K562 (cell line): ENCODE measurements around the gene ATP2B1. TPM values are rescaled to one million over a fixed set of nuclear protein-coding genes. Genes with fewer than 3 reads are reported as not detected.

ENCODE experiments used
- BMI1 ChIP-seq: fragments of 150-350 bp; IDR thresholded peaks from 2 replicates; pipeline ENCODE4 v1.6.1; 2014; ENCODE audit warnings: low read length
- CBFA2T2 ChIP-seq: fragments of 450-650 bp; conservative IDR thresholded peaks from 2 replicates; pipeline ENCODE4 v1.6.1; 2017; ENCODE audit warnings: mild to moderate bottlenecking
- CC2D1A ChIP-seq: fragments of 450-650 bp; IDR thresholded peaks from 2 replicates; pipeline ENCODE4 v1.6.1; 2017; ENCODE audit warnings: mild to moderate bottlenecking
- FOS ChIP-seq: IDR thresholded peaks from 3 replicates; pipeline ENCODE4 v1.6.1; 2011; ENCODE audit not compliant: insufficient read length; ENCODE audit errors: extremely low read depth
- MCM7 ChIP-seq, 2 experiments: fragments of 450-650 bp; IDR thresholded peaks; 2 replicates each; pipeline ENCODE4 v1.6.1; 2016 to 2018
- MEF2A ChIP-seq: IDR thresholded peaks from 2 replicates; pipeline ENCODE4 v1.6.1; 2011; ENCODE audit warnings: low read depth, mild to moderate bottlenecking, low read length, moderate library complexity; ENCODE audit not compliant: control insufficient read depth
- NR2C1 ChIP-seq, 2 experiments: fragments of 450-650 bp; IDR thresholded peaks; 2 replicates each; pipeline ENCODE4 v1.6.1; 2017; ENCODE audit warnings: mild to moderate bottlenecking in 2 of 2, antibody characterized with exemption in 1 of 2, inconsistent platforms in 1 of 2, missing compliant biosample characterization in 1 of 2, missing genetic modification characterization in 1 of 2
- SMAD1 ChIP-seq: fragments of 150-350 bp; IDR thresholded peaks from 2 replicates; pipeline ENCODE4 v1.6.1; 2014; ENCODE audit warnings: low read length, low read depth; ENCODE audit not compliant: partially characterized antibody
- TAL1 ChIP-seq: fragments of 450-650 bp; IDR thresholded peaks from 2 replicates; pipeline ENCODE4 v1.6.1; 2016; ENCODE audit warnings: mild to moderate bottlenecking
- TEAD4 ChIP-seq, 2 experiments: sonication (generic) in 1 of 2; formaldehyde crosslinking in 1 of 2; IDR thresholded peaks; 2 replicates each; pipeline versions ENCODE4 v1.6.1 to v1.8.0; 2012 to 2022; ENCODE audit warnings: borderline replicate concordance in 1 of 2, inconsistent platforms in 1 of 2, low read length in 1 of 2, mild to moderate bottlenecking in 1 of 2, missing genetic modification reagents in 1 of 2
- ZNF175 ChIP-seq: fragments of 200-800 bp; sonication (Bioruptor generic); IDR thresholded peaks from 2 replicates; pipeline ENCODE4 v1.6.1; 2016; ENCODE audit warnings: low read depth, mild to moderate bottlenecking, missing genetic modification characterization, missing compliant biosample characterization
- ZSCAN29 ChIP-seq: fragments of 450-650 bp; IDR thresholded peaks from 2 replicates; pipeline ENCODE4 v1.6.1; 2017
- polyA plus RNA-seq, 8 experiments: library from polyadenylated mRNA; depleted of rRNA in 4 of 8; stranded (reverse) in 5 of 8; unstranded in 3 of 8; fragments of >200 nt; fragmentation: Nextera tagmentation in 2 of 8; fragmentation: Illumina TruSeq in 1 of 8; extraction: Ambion mirVana in 2 of 8; extraction: Trizol in 1 of 8; gene quantifications; 2 replicates each; pipeline versions ENCODE4 v1.2.1 to v1.2.3, GENCODE V29; 2011 to 2014; ENCODE audit warnings: inconsistent platforms in 1 of 8, missing spikeins in 1 of 8
- total RNA-seq, 7 experiments: library from RNA; depleted of rRNA in 6 of 7; stranded (reverse); fragments of >200 nt in 6 of 7; fragmentation: Illumina TruSeq in 2 of 7; extraction: Trizol in 2 of 7; gene quantifications; 2 replicates each; pipeline versions ENCODE4 v1.2.1 to v1.2.3, GENCODE V29; 2011 to 2021; ENCODE audit warnings: low replicate concordance in 1 of 7
- TF ChIP-seq, protein P1 (sequence below): sonication (generic); formaldehyde crosslinking; IDR thresholded peaks from 2 replicates; pipeline ENCODE4 v1.8.0; 2022; ENCODE audit warnings: mild to moderate bottlenecking, missing genetic modification reagents
- TF ChIP-seq, protein P2 (sequence below): sonication (generic); formaldehyde crosslinking; IDR thresholded peaks from 2 replicates; pipeline ENCODE4 v1.8.0; 2023; ENCODE audit warnings: mild to moderate bottlenecking, missing genetic modification reagents
- TF ChIP-seq, protein P3 (sequence below): fragments of 250-450 bp; sonication (Bioruptor Pico); IDR thresholded peaks from 2 replicates; pipeline ENCODE4 v1.5.0; 2021
- TF ChIP-seq, protein P4 (sequence below): fragments of 450-650 bp; IDR thresholded peaks from 2 replicates; pipeline ENCODE4 v1.6.1; 2016
- TF ChIP-seq, protein P5 (sequence below): sonication (generic); formaldehyde crosslinking; IDR thresholded peaks from 2 replicates; pipeline ENCODE4 v1.9.0; 2022; ENCODE audit warnings: mild to moderate bottlenecking, missing genetic modification reagents
- TF ChIP-seq, protein P6 (sequence below): sonication (generic); formaldehyde crosslinking; IDR thresholded peaks from 2 replicates; pipeline ENCODE4 v1.9.0; 2022; ENCODE audit warnings: mild to moderate bottlenecking, missing genetic modification reagents

Gene ATP2B1
- total and polyA plus RNA-seq, 9 of the 15 experiments (the other 6 are each of a cell fraction or from before 2014, with no cell fraction given), result 8.6 to 39.0 (median 27.8) TPM

DNA sequence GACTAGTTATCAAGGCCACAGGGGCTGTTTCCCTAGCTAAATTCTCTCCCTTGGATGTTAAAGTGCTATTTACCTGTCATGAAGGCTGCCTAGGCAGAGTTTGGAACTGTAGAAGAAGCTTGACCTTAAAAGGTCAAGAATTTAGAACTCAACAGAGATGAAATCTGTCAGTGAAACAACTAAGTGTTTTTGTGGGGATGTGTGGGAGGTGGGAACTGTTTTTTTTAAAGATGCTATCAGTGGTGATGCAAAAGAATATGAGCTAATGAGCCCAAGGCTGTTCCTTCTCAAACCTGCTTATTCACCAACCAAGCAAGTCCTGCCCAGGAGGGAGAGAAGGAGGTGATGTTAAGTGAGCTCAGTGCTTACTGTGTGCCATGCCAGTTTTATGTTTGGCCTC lies 142.0 kb downstream of the ATP2B1 start (continued):
- TF ChIP-seq, protein P1, sequence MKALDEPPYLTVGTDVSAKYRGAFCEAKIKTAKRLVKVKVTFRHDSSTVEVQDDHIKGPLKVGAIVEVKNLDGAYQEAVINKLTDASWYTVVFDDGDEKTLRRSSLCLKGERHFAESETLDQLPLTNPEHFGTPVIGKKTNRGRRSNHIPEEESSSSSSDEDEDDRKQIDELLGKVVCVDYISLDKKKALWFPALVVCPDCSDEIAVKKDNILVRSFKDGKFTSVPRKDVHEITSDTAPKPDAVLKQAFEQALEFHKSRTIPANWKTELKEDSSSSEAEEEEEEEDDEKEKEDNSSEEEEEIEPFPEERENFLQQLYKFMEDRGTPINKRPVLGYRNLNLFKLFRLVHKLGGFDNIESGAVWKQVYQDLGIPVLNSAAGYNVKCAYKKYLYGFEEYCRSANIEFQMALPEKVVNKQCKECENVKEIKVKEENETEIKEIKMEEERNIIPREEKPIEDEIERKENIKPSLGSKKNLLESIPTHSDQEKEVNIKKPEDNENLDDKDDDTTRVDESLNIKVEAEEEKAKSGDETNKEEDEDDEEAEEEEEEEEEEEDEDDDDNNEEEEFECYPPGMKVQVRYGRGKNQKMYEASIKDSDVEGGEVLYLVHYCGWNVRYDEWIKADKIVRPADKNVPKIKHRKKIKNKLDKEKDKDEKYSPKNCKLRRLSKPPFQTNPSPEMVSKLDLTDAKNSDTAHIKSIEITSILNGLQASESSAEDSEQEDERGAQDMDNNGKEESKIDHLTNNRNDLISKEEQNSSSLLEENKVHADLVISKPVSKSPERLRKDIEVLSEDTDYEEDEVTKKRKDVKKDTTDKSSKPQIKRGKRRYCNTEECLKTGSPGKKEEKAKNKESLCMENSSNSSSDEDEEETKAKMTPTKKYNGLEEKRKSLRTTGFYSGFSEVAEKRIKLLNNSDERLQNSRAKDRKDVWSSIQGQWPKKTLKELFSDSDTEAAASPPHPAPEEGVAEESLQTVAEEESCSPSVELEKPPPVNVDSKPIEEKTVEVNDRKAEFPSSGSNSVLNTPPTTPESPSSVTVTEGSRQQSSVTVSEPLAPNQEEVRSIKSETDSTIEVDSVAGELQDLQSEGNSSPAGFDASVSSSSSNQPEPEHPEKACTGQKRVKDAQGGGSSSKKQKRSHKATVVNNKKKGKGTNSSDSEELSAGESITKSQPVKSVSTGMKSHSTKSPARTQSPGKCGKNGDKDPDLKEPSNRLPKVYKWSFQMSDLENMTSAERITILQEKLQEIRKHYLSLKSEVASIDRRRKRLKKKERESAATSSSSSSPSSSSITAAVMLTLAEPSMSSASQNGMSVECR (CRISPR knock-in tag), result no peak
- TF ChIP-seq CBFA2T2 (no peak), TAL1 (peak; percentile 10; the same call in 1 of the 2 replicates), ZSCAN29 (no peak), CC2D1A (no peak; the same call in 1 of the 2 replicates), MEF2A (no peak), NR2C1 (IDR thresholded peaks at IDR 0.05) (peak; percentile 20; the same call in 1 of the 2 replicates), NR2C1 (tag; IDR thresholded peaks at IDR 0.05) (no peak), TEAD4 (IDR thresholded peaks at IDR 0.05; ENCODE audit: low read length) (peak; percentile 57), TEAD4 (CRISPR knock-in tag; IDR thresholded peaks at IDR 0.05; ENCODE audit: borderline replicate concordance) (no peak), ZNF175 (no peak), MCM7 (IDR thresholded peaks at IDR 0.05) (no peak), BMI1 (no peak), SMAD1 (no peak), FOS (no peak)
- TF ChIP-seq, protein P2, sequence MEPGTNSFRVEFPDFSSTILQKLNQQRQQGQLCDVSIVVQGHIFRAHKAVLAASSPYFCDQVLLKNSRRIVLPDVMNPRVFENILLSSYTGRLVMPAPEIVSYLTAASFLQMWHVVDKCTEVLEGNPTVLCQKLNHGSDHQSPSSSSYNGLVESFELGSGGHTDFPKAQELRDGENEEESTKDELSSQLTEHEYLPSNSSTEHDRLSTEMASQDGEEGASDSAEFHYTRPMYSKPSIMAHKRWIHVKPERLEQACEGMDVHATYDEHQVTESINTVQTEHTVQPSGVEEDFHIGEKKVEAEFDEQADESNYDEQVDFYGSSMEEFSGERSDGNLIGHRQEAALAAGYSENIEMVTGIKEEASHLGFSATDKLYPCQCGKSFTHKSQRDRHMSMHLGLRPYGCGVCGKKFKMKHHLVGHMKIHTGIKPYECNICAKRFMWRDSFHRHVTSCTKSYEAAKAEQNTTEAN (CRISPR knock-in tag), result no peak
- TF ChIP-seq, protein P3, sequence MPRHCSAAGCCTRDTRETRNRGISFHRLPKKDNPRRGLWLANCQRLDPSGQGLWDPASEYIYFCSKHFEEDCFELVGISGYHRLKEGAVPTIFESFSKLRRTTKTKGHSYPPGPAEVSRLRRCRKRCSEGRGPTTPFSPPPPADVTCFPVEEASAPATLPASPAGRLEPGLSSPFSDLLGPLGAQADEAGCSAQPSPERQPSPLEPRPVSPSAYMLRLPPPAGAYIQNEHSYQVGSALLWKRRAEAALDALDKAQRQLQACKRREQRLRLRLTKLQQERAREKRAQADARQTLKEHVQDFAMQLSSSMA (CRISPR knock-in tag), result no peak
- TF ChIP-seq, protein P4, sequence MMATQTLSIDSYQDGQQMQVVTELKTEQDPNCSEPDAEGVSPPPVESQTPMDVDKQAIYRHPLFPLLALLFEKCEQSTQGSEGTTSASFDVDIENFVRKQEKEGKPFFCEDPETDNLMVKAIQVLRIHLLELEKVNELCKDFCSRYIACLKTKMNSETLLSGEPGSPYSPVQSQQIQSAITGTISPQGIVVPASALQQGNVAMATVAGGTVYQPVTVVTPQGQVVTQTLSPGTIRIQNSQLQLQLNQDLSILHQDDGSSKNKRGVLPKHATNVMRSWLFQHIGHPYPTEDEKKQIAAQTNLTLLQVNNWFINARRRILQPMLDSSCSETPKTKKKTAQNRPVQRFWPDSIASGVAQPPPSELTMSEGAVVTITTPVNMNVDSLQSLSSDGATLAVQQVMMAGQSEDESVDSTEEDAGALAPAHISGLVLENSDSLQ, result peak; percentile 35; the same call in 1 of the 2 replicates
- TF ChIP-seq, protein P5, sequence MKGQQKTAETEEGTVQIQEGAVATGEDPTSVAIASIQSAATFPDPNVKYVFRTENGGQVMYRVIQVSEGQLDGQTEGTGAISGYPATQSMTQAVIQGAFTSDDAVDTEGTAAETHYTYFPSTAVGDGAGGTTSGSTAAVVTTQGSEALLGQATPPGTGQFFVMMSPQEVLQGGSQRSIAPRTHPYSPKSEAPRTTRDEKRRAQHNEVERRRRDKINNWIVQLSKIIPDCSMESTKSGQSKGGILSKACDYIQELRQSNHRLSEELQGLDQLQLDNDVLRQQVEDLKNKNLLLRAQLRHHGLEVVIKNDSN, result no peak
- TF ChIP-seq, protein P6, sequence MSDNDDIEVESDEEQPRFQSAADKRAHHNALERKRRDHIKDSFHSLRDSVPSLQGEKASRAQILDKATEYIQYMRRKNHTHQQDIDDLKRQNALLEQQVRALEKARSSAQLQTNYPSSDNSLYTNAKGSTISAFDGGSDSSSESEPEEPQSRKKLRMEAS, result no peak
